GM12878 (cell line): ENCODE results near the gene COL13A1. TPM values are rescaled to one million over a fixed set of nuclear protein-coding genes. Genes with fewer than 3 reads are reported as not detected.

Source experiments
- ATAC-seq: fragments of 200-7000 bp; cut with Tn5 transposase; 3 replicates; pipeline ENCODE4 v1.9.1; 2020; ENCODE audit warnings: mild to moderate bottlenecking, moderate library complexity
- BruUV-seq: library from RNA; stranded (reverse); fragments of 400-500 nt; replicated peaks from 2 replicates; lab custom pipeline; 2021; lab: Mats Ljungman, UMichigan
- CTCF ChIA-PET: fragments of 300-600 bp; sonication (Branson Sonifier 250); formaldehyde crosslinking; extraction: SDS; loops from one replicate; lab custom pipeline; 2021; ENCODE audit warnings: inconsistent platforms; lab: Yijun Ruan, JAX
- POLR2A ChIA-PET: fragments of 350-600 bp; formaldehyde crosslinking; extraction: SDS; loops from one replicate; lab custom pipeline; 2021; ENCODE audit warnings: inconsistent platforms; lab: Charles Lee
- RAD21 ChIA-PET: fragments of 300-600 bp; sonication (Branson Sonifier 250); formaldehyde crosslinking; loops from one replicate; lab custom pipeline; 2023; ENCODE audit warnings: antibody characterized with exemption; ENCODE audit not compliant: unreplicated experiment; lab: Charles Lee
- SMC1A ChIA-PET: fragments of 300-600 bp; sonication (Branson Sonifier 250); formaldehyde crosslinking; loops from one replicate; lab custom pipeline; 2023; ENCODE audit not compliant: unreplicated experiment, uncharacterized antibody; lab: Charles Lee
- DNase-seq: peaks from one replicate; pipeline ENCODE4 v3.0.0-alpha.2; 2011; ENCODE audit warnings: low read depth, low spot score
- FAIRE-seq: peaks from 3 replicates; lab custom pipeline; 2011; peaks lifted over from hg19 to GRCh38; lab: Jason Lieb, UNC
- H2AFZ ChIP-seq: 2 replicates; pipeline ENCODE4 v1.6.0; 2011; ENCODE audit warnings: low read depth, low read length, control low read depth; ENCODE audit not compliant: control insufficient read depth
- H3K27ac ChIP-seq: 2 replicates; pipeline ENCODE4 v1.5.1; 2011; ENCODE audit warnings: control low read depth; ENCODE audit not compliant: control insufficient read depth, insufficient read depth
- H3K27me3 ChIP-seq, 2 experiments: replicated peaks in 1 of 2; 2 replicates each; pipeline versions ENCODE4 v1.6.0 to v1.6.1; 2011; ENCODE audit warnings: low read length in 1 of 2; ENCODE audit not compliant: control insufficient read depth in 2 of 2, insufficient read depth in 2 of 2
- H3K36me3 ChIP-seq, 2 experiments: 2 replicates each; pipeline ENCODE4 v1.5.1; 2011; ENCODE audit warnings: low read length in 1 of 2; ENCODE audit not compliant: control insufficient read depth in 2 of 2, insufficient read depth in 2 of 2
- H3K4me1 ChIP-seq: 2 replicates; pipeline ENCODE4 v1.6.1; 2011; ENCODE audit warnings: mild to moderate bottlenecking, low read length, moderate library complexity, mixed read lengths; ENCODE audit not compliant: control insufficient read depth, insufficient read depth
- H3K4me2 ChIP-seq: 2 replicates; pipeline ENCODE4 v1.6.0; 2011; ENCODE audit warnings: control low read depth; ENCODE audit not compliant: control insufficient read depth, insufficient read depth
- H3K4me3 ChIP-seq: fragments of 200-600 bp; sonication (generic); 2 replicates; pipeline ENCODE4 v1.5.1; 2016
- H3K79me2 ChIP-seq: 2 replicates; pipeline ENCODE4 v1.6.0; 2011; ENCODE audit warnings: low read length; ENCODE audit not compliant: control insufficient read depth, insufficient read depth
- H3K9ac ChIP-seq: 2 replicates; pipeline ENCODE4 v1.8.0; 2011; ENCODE audit warnings: low read length, control low read depth, mixed read lengths; ENCODE audit not compliant: control insufficient read depth, insufficient read depth
- H3K9me3 ChIP-seq: replicated peaks from 3 replicates; pipeline ENCODE4 v1.5.1; 2011; ENCODE audit warnings: mild to moderate bottlenecking, low read length; ENCODE audit not compliant: control insufficient read depth, insufficient read depth
- H4K20me1 ChIP-seq: 2 replicates; pipeline ENCODE4 v1.6.0; 2011; ENCODE audit not compliant: control insufficient read depth, insufficient read depth
- BCL3 ChIP-seq: IDR thresholded peaks from 2 replicates; pipeline ENCODE4 v1.6.1; 2011; ENCODE audit warnings: borderline replicate concordance, low read depth, mild to moderate bottlenecking, moderate library complexity, low read length; ENCODE audit not compliant: insufficient read depth, poor library complexity, severe bottlenecking
- BRCA1 ChIP-seq: IDR thresholded peaks from 2 replicates; pipeline ENCODE4 v1.6.1; 2011; ENCODE audit warnings: low read depth, low read length, improper control_type of control experiment
- CEBPB ChIP-seq, 2 experiments: fragments of 150-350 bp in 1 of 2; IDR thresholded peaks; 2 replicates each; pipeline ENCODE4 v1.6.1; 2012 to 2014; ENCODE audit warnings: low read depth in 2 of 2, low read length in 2 of 2, borderline replicate concordance in 1 of 2, inconsistent platforms in 1 of 2
- CHD4 ChIP-seq: fragments of 200-600 bp; sonication (generic); IDR thresholded peaks from 2 replicates; pipeline ENCODE4 v1.6.1; 2016; ENCODE audit warnings: mild to moderate bottlenecking
- EZH2 ChIP-seq: IDR thresholded peaks from 2 replicates; pipeline ENCODE4 v1.6.1; 2012; ENCODE audit warnings: low read depth, mild to moderate bottlenecking, control low read depth, inconsistent platforms, low read length, borderline replicate concordance; ENCODE audit not compliant: control insufficient read depth
- FOXM1 ChIP-seq: IDR thresholded peaks from 2 replicates; pipeline ENCODE4 v1.6.1; 2012; ENCODE audit warnings: low read depth, mild to moderate bottlenecking, inconsistent platforms, low read length, moderate library complexity
- MXI1 ChIP-seq: fragments of 150-350 bp; IDR thresholded peaks from 2 replicates; pipeline ENCODE4 v1.6.1; 2011; ENCODE audit warnings: low read depth, mild to moderate bottlenecking, inconsistent platforms, low read length, improper control_type of control experiment
- POLR2A ChIP-seq: IDR thresholded peaks from 2 replicates; pipeline ENCODE4 v1.6.1; 2011; ENCODE audit warnings: low read depth, mild to moderate bottlenecking, low read length
- STAT3 ChIP-seq: IDR thresholded peaks from 2 replicates; pipeline ENCODE4 v1.6.1; 2011; ENCODE audit warnings: low read depth, low read length, improper control_type of control experiment
- ZNF592 ChIP-seq: fragments of 450-650 bp; IDR thresholded peaks from 2 replicates; pipeline ENCODE4 v1.6.1; 2017; ENCODE audit warnings: mild to moderate bottlenecking, moderate library complexity
- ZZZ3 ChIP-seq: IDR thresholded peaks from 2 replicates; pipeline ENCODE4 v1.6.1; 2011; ENCODE audit warnings: low read depth; ENCODE audit not compliant: control insufficient read depth, insufficient read length
- WGBS: methylation state at CpG from one replicate; pipeline ENCODE4 v1.1.6; 2016; ENCODE audit warnings: low lambda C conversion rate; ENCODE audit not compliant: insufficient replicate concordance, insufficient coverage; ENCODE audit errors: missing lambda C conversion rate; 5-methylcytosine and 5-hydroxymethylcytosine counted together
- in situ Hi-C: fragments of 300-500 bp; cut with MboI; formaldehyde crosslinking; loops from 9 replicates; pipeline ENCODE4 v1.14.3; 2018; ENCODE audit warnings: mixed read lengths
- intact Hi-C: fragments of 100-400 bp; cut with micrococcal nuclease; formaldehyde crosslinking; loops from one replicate; pipeline ENCODE4 v1.14.2; 2022; ENCODE audit not compliant: unreplicated experiment
- polyA plus RNA-seq, 11 experiments: library from polyadenylated mRNA; depleted of rRNA in 4 of 11; unstranded in 6 of 11; stranded (reverse) in 5 of 11; fragments of >200 nt; fragmentation: Nextera tagmentation in 4 of 11; fragmentation: Illumina TruSeq in 1 of 11; extraction: Ambion mirVana in 4 of 11; extraction: Trizol in 1 of 11; gene quantifications; 1 replicate in 1 of 11; 2 replicates in 10 of 11; pipeline versions ENCODE4 v1.2.1 to v1.2.3, GENCODE V29; 2011 to 2016; ENCODE audit warnings: inconsistent platforms in 2 of 11, missing spikeins in 2 of 11, low read depth in 1 of 11
- total RNA-seq, 4 experiments: library from RNA; depleted of rRNA in 3 of 4; stranded (reverse); fragments of >200 nt in 3 of 4; fragmentation: Illumina TruSeq in 1 of 4; extraction: Trizol in 1 of 4; gene quantifications; 2 replicates each; pipeline versions ENCODE4 v1.2.1 to v1.2.3, GENCODE V29; 2013 to 2021
- TF ChIP-seq, protein P1 (sequence below): fragments of 450-650 bp; IDR thresholded peaks from 2 replicates; pipeline ENCODE4 v1.6.1; 2017; ENCODE audit warnings: borderline replicate concordance
- TF ChIP-seq, protein P2 (sequence below): IDR thresholded peaks from 2 replicates; pipeline ENCODE4 v1.6.1; 2011; ENCODE audit warnings: low read depth, low read length, improper control_type of control experiment, borderline replicate concordance

COL13A1 gene
- total and polyA plus RNA-seq, 10 of the 15 experiments (the other 5 are each of a cell fraction or from before 2014, with no cell fraction given) = 0.03 to 0.15 (median 0.05) TPM; not detected in 7

GRCh38 chr10:69965919-69966662, 164.4 kb downstream of the COL13A1 start:
- H3K4me1 ChIP-seq = no peaks in the 10 kb centered on the region
- ATAC-seq (no peak), DNase-seq (no peak), FAIRE-seq (no peak)
- H3K36me3 ChIP-seq = no peaks in the 10 kb centered on the region
- intact Hi-C loops = no loop called here
- H3K4me3 ChIP-seq = no peak overlapping the region
- 25% methylated on average over 14 of the region's 14 CpGs for WGBS
- no peak overlapping the region for H2AFZ ChIP-seq
- H3K9ac ChIP-seq = no peak overlapping the region
- H3K27ac ChIP-seq = no peak overlapping the region
- no TSS peak for BruUV-seq
- POLR2A ChIA-PET = no interaction called here
- no peak overlapping the region for H3K4me2 ChIP-seq
- in situ Hi-C loops = no loop called here
- H4K20me1 ChIP-seq = no peaks in the 10 kb centered on the region
- no peaks in the 10 kb centered on the region for H3K9me3 ChIP-seq
- peaks cover 2 to 8% of the 10 kb centered on the region in 2 experiments; a peak in 3 of 4 replicates for H3K27me3 ChIP-seq
- CTCF ChIA-PET = no interaction called here
- RAD21 ChIA-PET = no interaction called here
- SMC1A ChIA-PET = no interaction called here
- no peaks in the 10 kb centered on the region for H3K79me2 ChIP-seq
- TF ChIP-seq, protein P1, sequence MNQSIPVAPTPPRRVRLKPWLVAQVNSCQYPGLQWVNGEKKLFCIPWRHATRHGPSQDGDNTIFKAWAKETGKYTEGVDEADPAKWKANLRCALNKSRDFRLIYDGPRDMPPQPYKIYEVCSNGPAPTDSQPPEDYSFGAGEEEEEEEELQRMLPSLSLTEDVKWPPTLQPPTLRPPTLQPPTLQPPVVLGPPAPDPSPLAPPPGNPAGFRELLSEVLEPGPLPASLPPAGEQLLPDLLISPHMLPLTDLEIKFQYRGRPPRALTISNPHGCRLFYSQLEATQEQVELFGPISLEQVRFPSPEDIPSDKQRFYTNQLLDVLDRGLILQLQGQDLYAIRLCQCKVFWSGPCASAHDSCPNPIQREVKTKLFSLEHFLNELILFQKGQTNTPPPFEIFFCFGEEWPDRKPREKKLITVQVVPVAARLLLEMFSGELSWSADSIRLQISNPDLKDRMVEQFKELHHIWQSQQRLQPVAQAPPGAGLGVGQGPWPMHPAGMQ = no peak
- no peak for TF ChIP-seq STAT3
- no peak for TF ChIP-seq BCL3
- no peak for TF ChIP-seq CHD4
- TF ChIP-seq, protein P2, sequence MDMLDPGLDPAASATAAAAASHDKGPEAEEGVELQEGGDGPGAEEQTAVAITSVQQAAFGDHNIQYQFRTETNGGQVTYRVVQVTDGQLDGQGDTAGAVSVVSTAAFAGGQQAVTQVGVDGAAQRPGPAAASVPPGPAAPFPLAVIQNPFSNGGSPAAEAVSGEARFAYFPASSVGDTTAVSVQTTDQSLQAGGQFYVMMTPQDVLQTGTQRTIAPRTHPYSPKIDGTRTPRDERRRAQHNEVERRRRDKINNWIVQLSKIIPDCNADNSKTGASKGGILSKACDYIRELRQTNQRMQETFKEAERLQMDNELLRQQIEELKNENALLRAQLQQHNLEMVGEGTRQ = no peak
- TF ChIP-seq CEBPB (IDR thresholded peaks at IDR 0.05; ENCODE audit: borderline replicate concordance in 1 of 2, low read depth in 2 of 2, low read length in 2 of 2) = no peak
- TF ChIP-seq ZNF592 = no peak
- TF ChIP-seq BRCA1 = no peak
- no peak for TF ChIP-seq EZH2
- TF ChIP-seq MXI1 = no peak
- TF ChIP-seq FOXM1 = no peak
- no peak for TF ChIP-seq ZZZ3
- TF ChIP-seq POLR2A = no peak
